Glomerular visceral epithelial cell (primary cell): ENCODE results near the gene GMPS.
"Not testable (repeated sequence)": the region's sequence is repeated elsewhere in the genome, so short reads cannot be mapped to it uniquely, and the experiment has no call there.

Experiments used
- DNase-seq: peaks from one replicate; pipeline ENCODE4 v3.0.0-alpha.2; 2016; ENCODE audit errors: extremely low spot score

GMPS gene

GRCh38 chr3:155870133-155870944 is at the start of gene GMPS:
Gene GMPS, plus strand, starts transcription at chr3:155870650. Its CDS starts 221 bp downstream, at chr3:155870871.
- peak; percentile 97 for DNase-seq

- not testable (repeated sequence) for DNase-seq
Measured at GRCh38 chr3:155828490-155829098, 41.9 kb upstream of the GMPS start.

GRCh38 chr3:155835341-155836071 is 34.9 kb upstream of the GMPS start:
- DNase-seq: no peak

- no peak for DNase-seq
Measured at GRCh38 chr3:155843569-155843968, 26.9 kb upstream of the GMPS start.

GRCh38 chr3:155846119-155846518 is 24.3 kb upstream of the GMPS start:
- no peak for DNase-seq

- DNase-seq: no peak
Measured at GRCh38 chr3:155847993-155848392, 22.5 kb upstream of the GMPS start.

GRCh38 chr3:155849404-155849803 is 21.0 kb upstream of the GMPS start:
- not testable (repeated sequence) for DNase-seq

GRCh38 chr3:155852341-155852740 is 18.1 kb upstream of the GMPS start:
- no peak for DNase-seq

- DNase-seq: peak; percentile 7
Measured at GRCh38 chr3:155853214-155854140, 17.0 kb upstream of the GMPS start.

- DNase-seq: peak; percentile 99
Measured at GRCh38 chr3:155854141-155854940, 16.1 kb upstream of the GMPS start, which contains the start of gene SLC33A1. Gene SLC33A1, minus strand, starts transcription at chr3:155854427. Its CDS starts 430 bp downstream, at chr3:155853997.

GRCh38 chr3:155859859-155860258 is 10.6 kb upstream of the GMPS start:
- no peak for DNase-seq

GRCh38 chr3:155860424-155860823 is 10.0 kb upstream of the GMPS start:
- DNase-seq: not testable (repeated sequence)

GRCh38 chr3:155861476-155862183 is 8.8 kb upstream of the GMPS start:
- no peak for DNase-seq

- DNase-seq: peak; percentile 70
Measured at GRCh38 chr3:155862290-155862982, 8.0 kb upstream of the GMPS start.

GRCh38 chr3:155863072-155863784 is 7.2 kb upstream of the GMPS start:
- DNase-seq: no peak

- no peak for DNase-seq
Measured at GRCh38 chr3:155869691-155870090, 759 bp upstream of the GMPS start.

GRCh38 chr3:155870945-155871745 is 695 bp downstream of the GMPS start:
- peak; percentile 49 for DNase-seq

GRCh38 chr3:155871746-155872158 is 1.3 kb downstream of the GMPS start:
- DNase-seq: no peak
